Hepatocyte (in vitro differentiated cells): ENCODE measurements around the gene GALNT11.
"Not testable (repeated sequence)": the region's sequence is repeated elsewhere in the genome, so short reads cannot be mapped to it uniquely, and the experiment has no call there.

Experiments
- CTCF ChIP-seq: fragments of 200-600 bp; sonication (generic); IDR thresholded peaks from 2 replicates; pipeline ENCODE4 v1.5.1; 2016; ENCODE audit warnings: antibody characterized with exemption, mild to moderate bottlenecking; ENCODE audit not compliant: poor library complexity
- EZH2 ChIP-seq: fragments of 200-600 bp; sonication (generic); IDR thresholded peaks from 2 replicates; pipeline ENCODE4 v1.6.1; 2016; ENCODE audit warnings: antibody characterized with exemption, mild to moderate bottlenecking, borderline replicate concordance

DNA sequence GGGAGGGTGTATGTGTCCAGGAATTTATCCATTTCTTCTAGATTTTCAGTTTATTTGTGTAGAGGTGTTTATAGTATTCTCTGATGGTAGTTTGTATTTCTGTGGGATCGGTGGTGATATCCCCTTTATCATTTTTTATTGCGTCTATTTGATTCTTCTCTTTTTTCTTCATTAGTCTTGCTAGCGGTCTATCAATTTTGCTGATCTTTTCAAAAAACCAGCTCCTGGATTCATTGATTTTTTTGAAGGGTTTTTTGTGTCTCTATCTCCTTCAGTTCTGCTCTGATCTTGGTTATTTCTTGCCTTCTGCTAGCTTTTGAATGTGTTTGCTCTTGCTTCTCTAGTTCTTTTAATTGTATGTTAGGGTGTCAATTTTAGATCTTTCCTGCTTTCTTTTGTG is 37.7 kb downstream of the GALNT11 start:
- not testable (repeated sequence) for TF ChIP-seq CTCF, EZH2
